Spinal cord (tissue), 10 donors: ENCODE data around the gene UCK1. TPM values are rescaled to one million over a fixed set of nuclear protein-coding genes. Genes with fewer than 3 reads are reported as not detected.

ENCODE experiments used
- DNase-seq, 6 donors: peaks; one replicate each; pipeline versions ENCODE4 v3.0.0 to v3.0.0-alpha.2; 2013 to 2015; ENCODE audit warnings: low spot score in 6 of 6, low read depth in 4 of 6
- H3K27ac ChIP-seq: one replicate; pipeline ENCODE4 v1.5.1; 2013; ENCODE audit warnings: low read depth, low read length, control low read depth
- H3K27me3 ChIP-seq: one replicate; pipeline ENCODE4 v1.6.1; 2013; ENCODE audit warnings: low read length; ENCODE audit not compliant: control insufficient read depth, insufficient read depth
- H3K36me3 ChIP-seq: one replicate; pipeline ENCODE4 v1.6.1; 2013; ENCODE audit warnings: low read length; ENCODE audit not compliant: control insufficient read depth, insufficient read depth
- H3K4me1 ChIP-seq: one replicate; pipeline ENCODE4 v1.6.1; 2013; ENCODE audit warnings: low read length; ENCODE audit not compliant: control insufficient read depth, insufficient read depth
- H3K4me3 ChIP-seq: one replicate; pipeline ENCODE4 v1.5.1; 2013; ENCODE audit warnings: low read depth, low read length, control low read depth
- H3K9me3 ChIP-seq: one replicate; pipeline ENCODE4 v1.6.1; 2013; ENCODE audit warnings: low read length; ENCODE audit not compliant: control insufficient read depth, insufficient read depth
- WGBS: methylation state at CpG from one replicate; pipeline ENCODE4 v1.1.5; 2013; ENCODE audit warnings: missing lambda C conversion rate; ENCODE audit not compliant: insufficient coverage; 5-methylcytosine and 5-hydroxymethylcytosine counted together
- polyA plus RNA-seq, 2 donors: library from polyadenylated mRNA; unstranded; fragments of 120-200 nt; gene quantifications; one replicate each; pipeline ENCODE4 v1.2.1, GENCODE V29; 2013; ENCODE audit not compliant: insufficient read length in 2 of 2
- total RNA-seq, 2 donors: library from RNA; depleted of rRNA in 1 of 2; stranded (reverse); fragments of 120-200 nt in 1 of 2; fragments of >200 nt in 1 of 2; gene quantifications; one replicate each; pipeline versions ENCODE4 v1.2.3 to v1.2.4, GENCODE V29; 2013 to 2014
- donor health status: healthy.

UCK1 gene
- total and polyA plus RNA-seq, 4 donors = 14.2 to 57.7 (median 45.9) TPM

DNA sequence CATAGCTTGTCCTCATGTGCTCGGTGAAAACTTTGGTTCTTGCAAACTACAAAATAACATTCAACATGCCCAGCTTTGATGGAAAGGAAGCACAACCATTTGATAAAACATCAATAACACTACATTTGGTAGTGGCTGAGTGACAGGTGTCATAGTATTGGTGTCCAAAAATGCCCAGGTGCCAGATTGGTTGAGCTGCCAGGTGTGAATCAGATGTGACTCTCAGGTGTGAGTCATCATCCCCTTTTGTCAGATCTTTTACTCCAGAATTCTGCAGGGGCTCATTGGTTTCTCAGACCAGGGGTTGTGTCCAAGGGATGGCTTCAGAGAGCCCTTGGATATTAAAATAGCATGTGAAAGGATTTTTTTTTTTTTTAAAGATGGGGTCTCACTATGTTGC, 50.8 kb downstream of the UCK1 start:
- DNase-seq = no peak
- no peaks in the 10 kb centered on the region for H3K4me1 ChIP-seq

DNA sequence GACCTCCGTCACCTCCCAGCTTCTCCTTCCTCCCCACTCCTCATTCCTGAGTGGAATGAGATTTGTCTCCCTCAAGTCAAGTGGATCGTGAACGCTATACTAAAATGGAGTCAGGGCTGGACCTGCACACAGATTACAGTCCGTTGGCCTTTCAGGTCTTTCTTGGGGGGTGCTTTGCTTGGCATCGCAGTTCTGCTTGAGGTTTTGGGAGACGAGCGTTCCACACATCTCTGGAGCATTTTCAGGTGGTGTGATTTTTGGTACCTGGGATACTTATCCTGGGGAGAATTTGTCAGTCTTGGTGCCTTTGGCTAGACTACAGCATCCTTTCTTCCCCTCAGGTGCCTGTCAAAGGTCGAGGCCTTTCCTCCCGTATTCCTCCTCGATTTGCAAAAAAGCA, 52.2 kb downstream of the UCK1 start:
- H3K27ac ChIP-seq = no peak overlapping the region
- H3K27me3 ChIP-seq = no peaks in the 10 kb centered on the region
- H3K36me3 ChIP-seq = peaks cover 90% of the 10 kb centered on the region
- no peak overlapping the region for H3K4me3 ChIP-seq
- no peaks in the 10 kb centered on the region for H3K4me1 ChIP-seq
- 96% methylated on average over 9 of the region's 10 CpGs for WGBS
- DNase-seq = no peak
- no peaks in the 10 kb centered on the region for H3K9me3 ChIP-seq

More for the DNA sequence above, 50.8 kb downstream of the UCK1 start:
- WGBS = 100% methylated on average over 1 of the region's 1 CpG
- Histone ChIP-seq H3K27me3 (no peaks in the 10 kb centered on the region), H3K9me3 (no peaks in the 10 kb centered on the region), H3K27ac (no peak overlapping the region), H3K36me3 (peaks cover 90% of the 10 kb centered on the region), H3K4me3 (no peak overlapping the region)

DNA sequence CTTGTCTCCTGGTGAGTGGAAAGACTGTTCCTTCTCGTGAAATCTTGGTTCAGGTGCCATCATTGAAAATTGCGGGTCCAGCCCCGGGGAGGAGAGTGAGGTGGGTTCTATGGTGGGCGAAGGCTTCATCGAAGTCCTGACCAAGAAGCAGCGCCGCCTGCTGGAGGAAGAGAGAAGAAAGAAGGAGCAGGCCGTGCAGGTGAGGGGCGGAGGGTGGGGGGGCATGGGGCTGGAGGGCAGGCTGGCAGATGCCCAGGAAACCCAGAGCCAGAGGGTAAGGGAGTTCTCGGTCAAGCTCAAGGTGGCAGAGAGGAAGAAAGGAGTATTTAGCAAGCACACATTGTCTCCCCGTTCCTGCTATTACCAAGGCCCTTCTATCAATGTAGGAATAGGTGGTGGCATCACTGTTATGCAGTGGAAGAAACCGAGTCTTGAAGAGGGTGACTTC, 52.6 kb downstream of the UCK1 start:
- H3K36me3 ChIP-seq = peaks cover 90% of the 10 kb centered on the region
- 41% methylated on average over 9 of the region's 12 CpGs for WGBS

DNA sequence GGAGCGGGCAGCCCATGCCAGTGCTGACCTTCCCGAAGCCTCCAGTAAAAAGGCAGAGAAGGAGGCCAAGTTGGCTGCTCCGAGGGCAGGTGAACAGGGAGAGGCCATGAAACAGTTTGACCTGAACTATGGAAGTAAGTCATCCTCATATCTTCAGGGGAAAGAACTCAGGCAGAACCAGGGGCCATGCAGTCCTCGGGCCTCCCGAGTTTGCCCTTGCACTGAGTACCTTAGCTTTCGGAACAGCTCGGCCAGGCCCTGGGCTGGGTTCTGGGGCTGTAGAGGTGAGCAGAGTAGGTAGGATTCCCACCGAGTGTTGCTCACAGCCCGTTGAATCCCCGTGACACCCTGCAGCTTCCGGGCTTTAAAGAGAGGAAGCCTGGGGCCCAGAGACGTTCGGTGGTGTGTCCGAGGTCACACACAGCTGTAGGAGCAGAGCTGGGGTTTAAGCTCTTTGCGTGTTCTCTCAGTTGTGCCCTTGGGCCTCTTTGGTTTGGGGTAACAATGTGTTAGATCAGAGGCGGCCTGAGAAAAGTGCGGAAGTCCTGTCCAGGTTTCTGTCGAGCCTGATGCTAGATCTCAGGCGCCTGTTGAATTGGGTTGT, 53.1 kb downstream of the UCK1 start:
- Histone ChIP-seq H3K4me1 (no peaks in the 10 kb centered on the region), H3K9me3 (no peaks in the 10 kb centered on the region), H3K36me3 (peaks cover 90% of the 10 kb centered on the region), H3K4me3 (no peak overlapping the region), H3K27ac (no peak overlapping the region), H3K27me3 (no peaks in the 10 kb centered on the region)
- no peak for DNase-seq
- 86% methylated on average over 18 of the region's 19 CpGs for WGBS

More for the DNA sequence above, 52.6 kb downstream of the UCK1 start:
- H3K4me3 ChIP-seq = no peak overlapping the region
- no peaks in the 10 kb centered on the region for H3K27me3 ChIP-seq
- H3K27ac ChIP-seq = no peak overlapping the region
- H3K4me1 ChIP-seq = no peaks in the 10 kb centered on the region
- DNase-seq = peak in 3 of 6 donors; percentile 20 to 72 (median 69)
- no peaks in the 10 kb centered on the region for H3K9me3 ChIP-seq

DNA sequence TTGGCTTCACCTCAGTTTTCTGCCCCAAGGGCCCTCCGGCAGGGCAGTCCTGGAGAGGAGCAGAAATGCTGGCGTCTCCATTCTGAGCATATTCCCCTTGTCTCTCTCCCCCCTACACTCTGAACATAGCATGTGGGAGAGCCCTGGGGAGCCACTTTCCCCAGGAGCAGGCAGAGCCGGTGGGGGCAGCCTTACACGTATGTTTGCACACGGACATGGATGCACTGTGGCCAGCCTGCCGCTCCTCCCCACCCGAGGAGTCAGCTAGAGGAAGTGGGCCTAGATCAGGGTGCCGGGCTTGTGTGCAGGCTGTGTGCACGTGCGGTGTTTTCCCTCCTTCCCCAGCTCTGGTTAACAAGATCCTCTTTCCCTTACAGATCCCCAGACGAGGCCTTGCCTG, 53.7 kb downstream of the UCK1 start:
- H3K27ac ChIP-seq = no peak overlapping the region

DNA sequence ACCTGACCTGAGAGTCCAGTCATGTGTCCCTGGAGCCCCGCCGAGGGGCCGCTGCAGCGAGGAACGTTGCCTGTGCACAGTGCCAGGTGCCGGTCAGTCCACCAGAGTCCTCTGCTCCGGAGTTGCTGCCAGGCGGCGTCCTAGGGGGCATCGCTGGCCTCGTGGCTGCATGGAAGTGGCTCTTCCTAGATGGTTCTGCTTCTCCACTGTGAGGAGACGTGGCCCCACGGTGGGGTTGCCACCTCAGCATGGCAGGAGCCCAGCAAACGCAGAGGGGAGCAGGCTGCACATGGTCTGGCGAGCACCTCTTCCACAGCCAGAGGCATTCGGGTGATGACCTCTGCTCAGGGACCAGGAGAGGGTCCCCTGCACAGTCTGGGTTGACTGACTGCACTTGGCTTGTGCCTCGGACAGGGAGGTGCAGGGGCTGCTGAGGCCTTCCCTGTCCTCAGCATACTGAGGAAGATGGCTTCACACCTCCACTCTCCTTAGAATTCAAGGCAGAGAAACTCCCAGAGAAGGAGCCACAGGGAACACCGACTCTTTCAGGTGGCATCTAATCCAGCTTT, 54.2 kb downstream of the UCK1 start:
- H3K9me3 ChIP-seq = no peaks in the 10 kb centered on the region
- no peak overlapping the region for H3K27ac ChIP-seq
- no peaks in the 10 kb centered on the region for H3K27me3 ChIP-seq
- WGBS = 94% methylated on average over 18 of the region's 18 CpGs
- H3K4me3 ChIP-seq = no peak overlapping the region
- peaks cover 80% of the 10 kb centered on the region for H3K36me3 ChIP-seq
- H3K4me1 ChIP-seq = no peaks in the 10 kb centered on the region
- DNase-seq = no peak

More for the DNA sequence above, 53.7 kb downstream of the UCK1 start:
- no peak for DNase-seq
- WGBS = 89% methylated on average over 9 of the region's 11 CpGs
- Histone ChIP-seq H3K4me3 (no peak overlapping the region), H3K36me3 (peaks cover 85% of the 10 kb centered on the region), H3K4me1 (no peaks in the 10 kb centered on the region), H3K27me3 (no peaks in the 10 kb centered on the region), H3K9me3 (no peaks in the 10 kb centered on the region)

DNA sequence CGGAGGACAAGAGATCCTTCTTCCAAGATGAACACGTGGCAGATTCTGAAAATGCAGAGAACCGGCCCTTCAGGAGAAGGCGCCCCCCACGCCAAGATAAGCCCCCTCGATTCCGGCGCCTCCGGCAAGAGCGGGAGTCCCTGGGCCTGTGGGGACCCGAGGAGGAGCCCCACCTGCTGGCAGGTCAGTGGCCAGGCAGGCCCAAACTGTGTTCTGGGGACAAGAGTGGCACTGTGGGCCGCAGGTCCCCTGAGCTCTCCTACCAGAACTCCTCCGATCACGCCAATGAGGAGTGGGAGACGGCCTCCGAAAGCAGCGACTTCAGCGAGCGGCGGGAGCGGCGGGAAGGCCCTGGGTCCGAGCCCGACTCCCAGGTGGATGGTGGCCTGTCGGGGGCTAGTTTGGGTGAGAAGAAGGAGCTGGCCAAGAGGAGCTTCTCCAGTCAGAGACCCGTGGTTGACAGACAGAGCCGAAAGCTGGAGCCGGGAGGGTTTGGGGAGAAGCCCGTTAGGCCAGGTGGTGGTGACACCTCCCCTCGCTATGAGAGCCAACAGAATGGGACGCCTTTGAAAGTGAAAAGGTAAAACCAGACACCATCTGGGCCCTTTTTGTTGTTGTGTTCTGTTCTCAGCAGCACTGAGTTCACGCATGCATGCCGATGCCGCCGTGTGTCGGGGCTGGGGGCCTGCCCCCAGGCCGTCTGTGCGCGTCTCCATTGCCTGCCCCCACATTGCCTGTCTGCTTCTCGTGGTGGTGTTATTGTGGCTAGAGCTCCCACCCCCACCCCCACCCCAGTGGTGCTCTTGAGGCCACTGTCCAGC, 54.9 kb downstream of the UCK1 start:
- 89% methylated on average over 25 of the region's 40 CpGs for WGBS
- H3K36me3 ChIP-seq = peaks cover 73% of the 10 kb centered on the region
- H3K27me3 ChIP-seq = no peaks in the 10 kb centered on the region
- H3K27ac ChIP-seq = no peak overlapping the region
- no peaks in the 10 kb centered on the region for H3K4me1 ChIP-seq
- no peaks in the 10 kb centered on the region for H3K9me3 ChIP-seq
- H3K4me3 ChIP-seq = no peak overlapping the region
- no peak for DNase-seq

DNA sequence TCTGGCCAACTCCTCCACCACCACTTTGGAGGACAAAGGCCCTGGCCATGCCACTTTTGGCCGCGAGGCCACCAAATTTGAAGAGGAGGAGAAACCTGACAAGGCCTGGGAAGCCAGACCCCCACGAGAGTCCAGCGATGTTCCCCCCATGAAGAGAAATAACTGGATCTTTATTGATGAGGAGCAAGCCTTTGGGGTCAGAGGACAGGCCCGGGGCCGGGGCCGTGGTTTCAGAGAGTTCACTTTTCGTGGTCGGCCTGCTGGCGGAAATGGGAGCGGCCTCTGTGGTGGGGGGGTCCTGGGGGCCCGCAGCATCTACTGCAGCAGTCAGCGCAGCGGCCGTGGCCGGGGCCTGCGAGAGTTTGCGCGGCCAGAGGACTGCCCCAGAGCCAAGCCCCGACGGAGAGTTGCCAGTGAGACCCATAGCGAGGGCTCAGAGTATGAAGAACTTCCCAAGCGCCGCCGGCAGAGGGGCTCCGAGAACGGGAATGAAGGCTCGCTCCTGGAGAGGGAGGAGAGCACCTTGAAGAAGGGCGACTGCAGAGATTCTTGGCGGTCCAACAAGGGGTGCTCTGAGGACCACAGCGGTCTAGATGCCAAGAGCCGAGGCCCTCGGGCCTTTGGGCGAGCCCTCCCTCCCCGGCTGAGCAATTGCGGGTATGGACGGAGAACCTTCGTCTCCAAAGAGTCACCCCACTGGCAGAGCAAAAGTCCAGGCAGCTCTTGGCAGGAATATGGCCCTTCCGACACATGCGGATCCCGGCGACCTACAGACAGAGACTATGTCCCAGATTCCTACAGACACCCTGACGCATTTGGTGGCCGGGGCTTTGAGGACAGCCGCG, 55.7 kb downstream of the UCK1 start:
- whole genome bisulfite sequencing = 92% methylated on average over 40 of the region's 46 CpGs
- peaks cover 71% of the 10 kb centered on the region for H3K36me3 ChIP-seq
- H3K27ac ChIP-seq = no peak overlapping the region
- no peak overlapping the region for H3K4me3 ChIP-seq
- DNase-seq = no peak
- no peaks in the 10 kb centered on the region for H3K27me3 ChIP-seq
- no peaks in the 10 kb centered on the region for H3K9me3 ChIP-seq
- no peaks in the 10 kb centered on the region for H3K4me1 ChIP-seq

DNA sequence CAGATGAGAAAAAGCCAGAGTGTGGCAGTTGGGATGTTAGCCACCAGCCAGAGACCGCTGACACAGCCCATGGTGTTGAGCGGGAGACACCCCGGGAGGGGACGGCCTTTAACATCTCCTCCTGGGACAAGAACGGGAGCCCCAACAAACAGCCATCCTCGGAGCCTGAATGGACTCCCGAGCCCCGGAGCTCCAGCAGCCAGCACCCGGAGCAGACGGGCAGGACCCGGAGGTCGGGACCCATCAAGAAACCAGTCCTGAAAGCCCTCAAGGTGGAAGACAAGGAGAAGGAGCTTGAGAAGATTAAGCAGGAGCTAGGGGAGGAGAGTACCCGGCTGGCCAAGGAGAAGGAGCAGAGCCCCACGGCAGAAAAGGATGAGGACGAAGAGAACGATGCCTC, 56.4 kb downstream of the UCK1 start:
- Histone ChIP-seq H3K9me3 (no peaks in the 10 kb centered on the region), H3K27ac (no peak overlapping the region), H3K4me3 (no peak overlapping the region), H3K27me3 (no peaks in the 10 kb centered on the region), H3K4me1 (no peaks in the 10 kb centered on the region), H3K36me3 (peaks cover 77% of the 10 kb centered on the region)
- no peak for DNase-seq
- WGBS = 90% methylated on average over 13 of the region's 16 CpGs
